A673 (cell line): ENCODE measurements around the gene SMIM13. TPM values are rescaled to one million over a fixed set of nuclear protein-coding genes. Genes with fewer than 3 reads are reported as not detected.

Experiments used
- BruUV-seq: library from RNA; stranded (reverse); fragments of 400-500 nt; replicated peaks from 2 replicates; lab custom pipeline; 2021; lab: Mats Ljungman, UMichigan
- CTCF ChIA-PET: fragments of 300-600 bp; sonication (Branson Sonifier 250); formaldehyde crosslinking; loops from one replicate; lab custom pipeline; 2022; ENCODE audit warnings: antibody characterized with exemption; lab: Charles Lee
- POLR2A ChIA-PET: fragments of 300-600 bp; sonication (Branson Sonifier 250); formaldehyde crosslinking; loops from one replicate; lab custom pipeline; 2022; ENCODE audit warnings: antibody characterized with exemption; ENCODE audit not compliant: low non-redundant PET; lab: Charles Lee
- DNase-seq: peaks from one replicate; pipeline ENCODE4 v3.0.0-alpha.2; 2015; ENCODE audit warnings: low spot score
- H3K27ac ChIP-seq: fragments of 200-600 bp; sonication (generic); 2 replicates; pipeline ENCODE4 v1.5.1; 2016; ENCODE audit warnings: mixed run types, low read depth, mild to moderate bottlenecking, mixed read lengths, antibody characterized with exemption, low read length; ENCODE audit not compliant: poor library complexity, severe bottlenecking
- H3K27me3 ChIP-seq: fragments of 200-600 bp; sonication (generic); replicated peaks from 2 replicates; pipeline ENCODE4 v1.6.1; 2017; ENCODE audit warnings: mixed run types, low read depth, mild to moderate bottlenecking, mixed read lengths, antibody characterized with exemption, low read length; ENCODE audit not compliant: insufficient read depth, poor library complexity
- H3K36me3 ChIP-seq: fragments of 200-600 bp; sonication (generic); 2 replicates; pipeline ENCODE4 v1.6.1; 2016; ENCODE audit warnings: mixed run types, mild to moderate bottlenecking, mixed read lengths, antibody characterized with exemption, low read length; ENCODE audit not compliant: insufficient read depth, poor library complexity, severe bottlenecking
- H3K4me1 ChIP-seq: fragments of 200-600 bp; sonication (generic); 2 replicates; pipeline ENCODE4 v1.6.1; 2017; ENCODE audit warnings: mixed run types, mild to moderate bottlenecking, mixed read lengths, antibody characterized with exemption, low read length; ENCODE audit not compliant: insufficient read depth, poor library complexity, severe bottlenecking
- H3K4me3 ChIP-seq: fragments of 200-600 bp; sonication (generic); 2 replicates; pipeline ENCODE4 v1.5.1; 2016; ENCODE audit warnings: low read depth, mixed run types, mild to moderate bottlenecking, mixed read lengths, low read length; ENCODE audit not compliant: poor library complexity, severe bottlenecking
- H3K9me3 ChIP-seq: fragments of 200-600 bp; sonication (generic); 2 replicates; pipeline ENCODE4 v1.6.1; 2016; ENCODE audit warnings: mixed run types, low read depth, mild to moderate bottlenecking, mixed read lengths, antibody characterized with exemption, low read length; ENCODE audit not compliant: poor library complexity, severe bottlenecking
- CTCF ChIP-seq: fragments of 300-800, 200-600 bp; sonication (generic); conservative IDR thresholded peaks from 2 replicates; pipeline ENCODE4 v1.5.1; 2017; ENCODE audit warnings: low read depth, mild to moderate bottlenecking, antibody characterized with exemption, low read length, moderate library complexity, mixed read lengths
- EZH2 ChIP-seq: fragments of 200-600 bp; sonication (generic); IDR thresholded peaks from 2 replicates; pipeline ENCODE4 v1.6.1; 2017; ENCODE audit warnings: borderline replicate concordance, low read depth, mild to moderate bottlenecking, mixed read lengths, antibody characterized with exemption, low read length; ENCODE audit not compliant: poor library complexity, severe bottlenecking
- intact Hi-C: fragments of 100-400 bp; cut with micrococcal nuclease; formaldehyde crosslinking; loops from one replicate; pipeline ENCODE4 v1.10.0; 2022; ENCODE audit not compliant: unreplicated experiment
- total RNA-seq: library from RNA; stranded (reverse); gene quantifications from 2 replicates; pipeline ENCODE4 v1.2.3, GENCODE V29; 2021

The SMIM13 gene
- total RNA-seq, 1 experiment from 2014 or later = 18.9 TPM

DNA sequence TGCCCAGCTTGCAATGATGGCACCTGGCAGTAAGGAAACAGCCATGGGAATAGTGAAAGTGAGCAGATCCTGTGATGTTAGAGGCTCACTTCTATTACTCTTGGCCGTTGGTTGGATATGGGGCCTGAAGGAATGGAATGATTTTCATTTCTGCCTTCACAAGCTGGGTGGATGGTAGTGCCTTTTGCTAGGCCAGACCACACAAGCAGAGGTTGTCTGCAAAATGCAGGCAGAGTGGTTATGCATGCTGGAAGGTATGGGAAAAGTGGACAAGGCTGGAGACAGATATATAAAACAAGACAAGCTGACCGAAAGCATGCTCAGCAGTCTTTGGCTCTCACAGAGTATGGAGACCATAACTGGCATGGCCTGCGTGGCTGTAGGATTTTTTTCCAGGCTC is 68.6 kb downstream of the SMIM13 start:
- no peaks in the 10 kb centered on the region for H3K9me3 ChIP-seq
- intact Hi-C loops = no loop called here
- BruUV-seq = no TSS peak
- no peak overlapping the region for H3K4me3 ChIP-seq
- ChIA-PET CTCF (no interaction called here), POLR2A (no interaction called here)
- no peak for DNase-seq
- TF ChIP-seq EZH2 (no peak), CTCF (no peak)
- H3K4me1 ChIP-seq = no peaks in the 10 kb centered on the region
- H3K27ac ChIP-seq = no peak overlapping the region
- H3K27me3 ChIP-seq = no peaks in the 10 kb centered on the region
- H3K36me3 ChIP-seq = no peaks in the 10 kb centered on the region

DNA sequence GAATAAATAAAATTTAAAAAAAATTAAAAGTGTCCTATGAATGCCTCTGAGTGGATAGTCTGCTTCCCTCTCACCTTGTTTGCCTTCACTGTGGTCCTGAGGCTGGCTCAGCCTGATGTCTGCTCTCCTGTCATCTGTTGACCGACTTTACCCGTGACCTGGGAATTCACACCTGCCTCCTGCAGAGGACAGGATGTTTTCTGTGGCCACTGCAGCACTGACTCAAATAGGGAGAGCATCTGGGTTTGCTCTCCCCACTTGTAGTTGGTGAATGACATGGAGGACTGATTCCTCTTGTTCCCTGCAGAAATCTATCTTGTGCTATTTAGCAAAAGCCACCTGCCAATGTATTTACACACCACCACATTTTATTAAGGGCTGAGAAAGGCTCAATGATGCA is 70.3 kb downstream of the SMIM13 start:
- no TSS peak for BruUV-seq
- Histone ChIP-seq H3K27me3 (no peaks in the 10 kb centered on the region), H3K4me3 (no peak overlapping the region), H3K27ac (no peak overlapping the region), H3K9me3 (no peaks in the 10 kb centered on the region), H3K36me3 (no peaks in the 10 kb centered on the region), H3K4me1 (no peaks in the 10 kb centered on the region)
- POLR2A ChIA-PET = no interaction called here
- DNase-seq = no peak
- CTCF ChIA-PET = no interaction called here
- no peak for TF ChIP-seq CTCF
- TF ChIP-seq EZH2 = no peak
- intact Hi-C loops = no loop called here

- no TSS peak for BruUV-seq
- H3K27ac ChIP-seq = no peak overlapping the region
- DNase-seq = no peak
- intact Hi-C loops = no loop called here
- ChIA-PET CTCF (no interaction called here), POLR2A (no interaction called here)
- H3K4me3 ChIP-seq = no peak overlapping the region
- no peaks in the 10 kb centered on the region for H3K9me3 ChIP-seq
- no peaks in the 10 kb centered on the region for H3K36me3 ChIP-seq
- H3K4me1 ChIP-seq = no peaks in the 10 kb centered on the region
- TF ChIP-seq CTCF (no peak), EZH2 (no peak)
- H3K27me3 ChIP-seq = no peaks in the 10 kb centered on the region
These were observed 71.3 kb downstream of the SMIM13 start for GRCh38 chr6:11164717-11165646.
